ENCODE data around the gene NRSN1. TPM values are rescaled to one million over a fixed set of nuclear protein-coding genes. Genes with fewer than 3 reads are reported as not detected.

The NRSN1 gene
- total RNA-seq, 3 donors from 2014 or later (not counting 1 experiment from before 2014, with no cell fraction given) = not detected

DNA sequence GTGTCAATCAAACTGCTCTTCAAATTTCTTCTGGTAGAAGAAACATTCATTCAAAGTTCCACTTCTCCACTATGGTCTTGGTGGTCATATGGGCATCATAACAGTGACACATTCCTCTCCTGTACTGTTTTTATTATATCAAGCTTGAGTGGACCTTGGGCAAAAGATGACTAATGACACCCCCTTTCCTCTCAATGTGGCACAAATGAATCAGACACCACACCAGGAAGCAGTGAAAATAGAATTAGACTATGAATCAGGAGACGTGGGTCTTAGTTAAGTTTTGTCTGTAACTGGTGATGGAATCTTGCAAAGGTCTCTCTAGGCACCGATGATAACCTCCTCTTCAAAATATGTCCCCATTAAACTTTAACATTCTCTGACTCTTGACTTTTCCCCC is 9.0 kb upstream of the NRSN1 start:
- WGBS (ENCODE audit: insufficient coverage) = no CpG with 5 or more reads among the region's 2 CpGs

DNA sequence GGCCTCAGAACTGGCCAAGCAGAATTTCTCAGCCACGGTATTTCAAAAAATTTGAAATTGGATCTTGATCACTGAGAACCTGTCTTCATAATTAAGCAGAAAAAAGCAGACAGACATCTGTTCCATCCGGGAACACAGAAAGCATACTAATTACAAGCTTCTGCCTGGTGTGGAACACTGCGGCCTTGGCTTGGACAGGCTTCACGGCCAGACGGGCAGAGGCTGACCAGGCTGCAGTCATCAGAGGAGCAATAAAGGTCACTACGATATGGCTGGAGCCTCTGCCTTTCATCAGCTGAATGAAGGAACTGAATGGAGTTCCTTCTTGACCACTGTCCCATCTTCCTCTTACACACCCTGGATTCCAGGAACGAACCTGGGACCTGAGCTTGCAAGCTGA is 3.9 kb upstream of the NRSN1 start:
- peaks cover 5% of the 10 kb centered on the region for H3K36me3 Mint-ChIP-seq
- H3K4me3 ChIP-seq (ENCODE audit: low read length) = no peak overlapping the region
- H3K4me1 Mint-ChIP-seq = peaks cover 0 to 8% of the 10 kb centered on the region in 2 donors
- DNase-seq = no peak
- H3K27me3 Mint-ChIP-seq (ENCODE audit: low read depth in 2 of 2) = peaks cover 7 to 10% of the 10 kb centered on the region in 2 donors
- no peak for ATAC-seq
- no peak overlapping the region for H3K27ac Mint-ChIP-seq
- peaks cover 7 to 14% of the 10 kb centered on the region in 2 donors for H3K9me3 Mint-ChIP-seq
- no peak overlapping the region for H3K4me3 Mint-ChIP-seq
- H3K9me3 ChIP-seq (ENCODE audit: control insufficient read depth, insufficient read depth, low read length) = no peaks in the 10 kb centered on the region
- 77% methylated on average over 7 of the region's 7 CpGs for WGBS (ENCODE audit: insufficient coverage)
- no peaks in the 10 kb centered on the region for H3K4me1 ChIP-seq (ENCODE audit: control insufficient read depth, insufficient read depth, low read length)
- H3K36me3 ChIP-seq (ENCODE audit: control insufficient read depth, insufficient read depth, low read length) = no peaks in the 10 kb centered on the region
- H3K27ac ChIP-seq (ENCODE audit: low read length) = no peak overlapping the region
- intact Hi-C loops (cut with micrococcal nuclease) = no loop called here
- TF ChIP-seq, protein P1, sequence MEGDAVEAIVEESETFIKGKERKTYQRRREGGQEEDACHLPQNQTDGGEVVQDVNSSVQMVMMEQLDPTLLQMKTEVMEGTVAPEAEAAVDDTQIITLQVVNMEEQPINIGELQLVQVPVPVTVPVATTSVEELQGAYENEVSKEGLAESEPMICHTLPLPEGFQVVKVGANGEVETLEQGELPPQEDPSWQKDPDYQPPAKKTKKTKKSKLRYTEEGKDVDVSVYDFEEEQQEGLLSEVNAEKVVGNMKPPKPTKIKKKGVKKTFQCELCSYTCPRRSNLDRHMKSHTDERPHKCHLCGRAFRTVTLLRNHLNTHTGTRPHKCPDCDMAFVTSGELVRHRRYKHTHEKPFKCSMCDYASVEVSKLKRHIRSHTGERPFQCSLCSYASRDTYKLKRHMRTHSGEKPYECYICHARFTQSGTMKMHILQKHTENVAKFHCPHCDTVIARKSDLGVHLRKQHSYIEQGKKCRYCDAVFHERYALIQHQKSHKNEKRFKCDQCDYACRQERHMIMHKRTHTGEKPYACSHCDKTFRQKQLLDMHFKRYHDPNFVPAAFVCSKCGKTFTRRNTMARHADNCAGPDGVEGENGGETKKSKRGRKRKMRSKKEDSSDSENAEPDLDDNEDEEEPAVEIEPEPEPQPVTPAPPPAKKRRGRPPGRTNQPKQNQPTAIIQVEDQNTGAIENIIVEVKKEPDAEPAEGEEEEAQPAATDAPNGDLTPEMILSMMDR (IDR thresholded peaks at IDR 0.05) = no peak
- H3K27me3 ChIP-seq (ENCODE audit: control insufficient read depth, insufficient read depth, low read length) = no peaks in the 10 kb centered on the region

More for the DNA sequence above, 9.0 kb upstream of the NRSN1 start:
- no peak for ATAC-seq
- DNase-seq = no peak
- H3K27ac ChIP-seq (ENCODE audit: low read length) = no peak overlapping the region
- TF ChIP-seq, protein P1 (IDR thresholded peaks at IDR 0.05) = no peak
- no peaks in the 10 kb centered on the region for H3K9me3 ChIP-seq (ENCODE audit: control insufficient read depth, insufficient read depth, low read length)
- no peak overlapping the region for H3K27ac Mint-ChIP-seq
- no peaks in the 10 kb centered on the region for H3K4me1 ChIP-seq (ENCODE audit: control insufficient read depth, insufficient read depth, low read length)
- H3K36me3 ChIP-seq (ENCODE audit: control insufficient read depth, insufficient read depth, low read length) = no peaks in the 10 kb centered on the region
- H3K4me1 Mint-ChIP-seq = no peaks in the 10 kb centered on the region
- no peak overlapping the region for H3K4me3 Mint-ChIP-seq
- no peaks in the 10 kb centered on the region for H3K36me3 Mint-ChIP-seq
- intact Hi-C loops (cut with micrococcal nuclease) = no loop called here
- H3K27me3 Mint-ChIP-seq (ENCODE audit: low read depth in 2 of 2) = no peaks in the 10 kb centered on the region
- no peak overlapping the region for H3K4me3 ChIP-seq (ENCODE audit: low read length)
- H3K27me3 ChIP-seq (ENCODE audit: control insufficient read depth, insufficient read depth, low read length) = no peaks in the 10 kb centered on the region
- peaks cover 0 to 5% of the 10 kb centered on the region in 2 donors for H3K9me3 Mint-ChIP-seq

DNA sequence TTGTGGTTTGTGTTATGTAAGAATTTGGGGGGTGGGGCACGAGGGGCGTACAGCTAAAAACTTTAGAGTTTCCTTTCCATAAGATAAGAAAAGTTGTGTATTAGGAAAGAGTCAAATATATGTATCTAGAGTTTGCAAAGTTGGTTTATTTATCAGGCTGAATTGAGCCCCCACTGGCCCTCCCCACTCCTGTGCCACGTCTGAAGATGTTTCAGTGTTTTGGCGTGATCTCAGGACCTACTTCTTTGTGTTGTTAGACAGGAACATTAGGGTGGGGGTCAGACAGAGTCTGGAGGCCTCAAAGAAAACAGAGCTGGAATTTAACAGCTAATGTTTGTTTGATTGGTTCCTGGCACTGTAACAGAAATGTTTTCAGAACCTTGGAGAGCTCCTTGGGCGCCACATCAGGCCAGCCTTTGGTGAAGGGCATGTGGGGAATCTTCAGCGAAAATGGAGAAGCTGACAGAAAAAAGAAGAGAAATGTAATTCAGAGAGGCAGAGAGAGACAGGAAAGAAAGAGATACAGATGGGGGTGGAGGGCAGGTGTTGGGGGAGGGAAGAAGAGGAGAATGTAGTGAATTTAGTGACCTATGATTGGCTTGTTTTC is 674 bp downstream of the NRSN1 start:
- ATAC-seq (no peak), DNase-seq (peak in 1 of 2 donors; percentile 43)
- Mint-ChIP-seq H3K4me3 (no peak overlapping the region), H3K27ac (no peak overlapping the region), H3K27me3 (ENCODE audit: low read depth in 2 of 2) (peaks cover 7 to 10% of the 10 kb centered on the region in 2 donors), H3K36me3 (peaks cover 5% of the 10 kb centered on the region), H3K9me3 (peaks cover 7 to 13% of the 10 kb centered on the region in 2 donors), H3K4me1 (peaks cover 0 to 8% of the 10 kb centered on the region in 2 donors)
- Histone ChIP-seq H3K4me3 (ENCODE audit: low read length) (no peak overlapping the region), H3K27ac (ENCODE audit: low read length) (no peak overlapping the region), H3K9me3 (ENCODE audit: control insufficient read depth, insufficient read depth, low read length) (no peaks in the 10 kb centered on the region), H3K36me3 (ENCODE audit: control insufficient read depth, insufficient read depth, low read length) (no peaks in the 10 kb centered on the region), H3K27me3 (ENCODE audit: control insufficient read depth, insufficient read depth, low read length) (no peaks in the 10 kb centered on the region), H3K4me1 (ENCODE audit: control insufficient read depth, insufficient read depth, low read length) (no peaks in the 10 kb centered on the region)
- 0% methylated on average over 6 of the region's 6 CpGs for WGBS (ENCODE audit: insufficient coverage)
- TF ChIP-seq, protein P1 (IDR thresholded peaks at IDR 0.05) = no peak
- intact Hi-C loops (cut with micrococcal nuclease) = no loop called here

DNA sequence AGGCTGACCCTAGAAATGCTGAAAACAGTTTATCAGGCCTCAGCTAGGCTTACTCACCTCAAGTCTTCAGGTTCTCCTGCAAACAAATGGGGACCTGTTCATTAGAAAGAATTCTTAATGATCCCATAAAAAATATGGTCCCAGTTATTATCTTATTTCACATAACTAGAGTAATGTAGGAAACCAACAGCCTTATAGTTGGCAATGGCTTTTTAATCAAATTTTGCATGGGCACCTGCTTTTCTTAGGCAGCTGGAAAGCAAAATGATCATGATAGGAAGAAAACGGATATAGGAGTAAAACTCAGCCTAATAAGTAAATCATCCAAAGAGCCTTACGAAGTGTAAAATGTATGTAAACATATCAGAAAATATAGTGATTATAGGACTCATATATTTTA is 1.3 kb downstream of the NRSN1 start:
- WGBS (ENCODE audit: insufficient coverage) = no CpG with 5 or more reads among the region's 2 CpGs
- intact Hi-C loops (cut with micrococcal nuclease) = no loop called here
- Mint-ChIP-seq H3K9me3 (peaks cover 7 to 13% of the 10 kb centered on the region in 2 donors), H3K27ac (no peak overlapping the region), H3K4me1 (peaks cover 0 to 8% of the 10 kb centered on the region in 2 donors), H3K4me3 (no peak overlapping the region), H3K36me3 (peaks cover 5% of the 10 kb centered on the region), H3K27me3 (ENCODE audit: low read depth in 2 of 2) (peaks cover 7 to 10% of the 10 kb centered on the region in 2 donors)
- TF ChIP-seq, protein P1 (IDR thresholded peaks at IDR 0.05) = no peak
- no peaks in the 10 kb centered on the region for H3K4me1 ChIP-seq (ENCODE audit: control insufficient read depth, insufficient read depth, low read length)
- H3K36me3 ChIP-seq (ENCODE audit: control insufficient read depth, insufficient read depth, low read length) = no peaks in the 10 kb centered on the region
- H3K27me3 ChIP-seq (ENCODE audit: control insufficient read depth, insufficient read depth, low read length) = no peaks in the 10 kb centered on the region
- DNase-seq (no peak), ATAC-seq (no peak)
- H3K4me3 ChIP-seq (ENCODE audit: low read length) = no peak overlapping the region
- no peaks in the 10 kb centered on the region for H3K9me3 ChIP-seq (ENCODE audit: control insufficient read depth, insufficient read depth, low read length)
- H3K27ac ChIP-seq (ENCODE audit: low read length) = no peak overlapping the region

Data from natural killer cell (primary cell).